ENCODE measurements around the gene SH3BP4. TPM values are rescaled to one million over a fixed set of nuclear protein-coding genes. Genes with fewer than 3 reads are reported as not detected.

Gene SH3BP4
- total and polyA plus RNA-seq, 4 donors = 4.1 to 18.4 (median 12.2) TPM

- no peak for TF ChIP-seq ZBTB33 (IDR thresholded peaks at IDR 0.05)
Measured at GRCh38 chr2:235041221-235041917, 89.6 kb downstream of the SH3BP4 start (continued).

GRCh38 chr2:235041918-235042575 lies 90.2 kb downstream of the SH3BP4 start:
- TF ChIP-seq FOXA2 (IDR thresholded peaks at IDR 0.05) = no peak
- no peak for TF ChIP-seq EGR1 (IDR thresholded peaks at IDR 0.05; ENCODE audit: low read depth in 2 of 2)
- no peak for TF ChIP-seq HNF4A (conservative IDR thresholded peaks at IDR 0.05)
- TF ChIP-seq HNF4G (IDR thresholded peaks at IDR 0.05) = no peak
- no peak for TF ChIP-seq SP1 (IDR thresholded peaks at IDR 0.05)
- no peak for TF ChIP-seq JUND (IDR thresholded peaks at IDR 0.05)
- TF ChIP-seq TAF1 (conservative IDR thresholded peaks at IDR 0.05) = no peak
- TF ChIP-seq RXRA (IDR thresholded peaks at IDR 0.05) = no peak
- TF ChIP-seq GABPA (IDR thresholded peaks at IDR 0.05 in 1 of 2, conservative IDR thresholded peaks at IDR 0.05 in 1 of 2) = no peak
- TF ChIP-seq RAD21 (IDR thresholded peaks at IDR 0.05) = no peak
- no peak for TF ChIP-seq MAX (IDR thresholded peaks at IDR 0.05)
- no peak for TF ChIP-seq REST (IDR thresholded peaks at IDR 0.05)
- no peak for TF ChIP-seq FOXA1 (IDR thresholded peaks at IDR 0.05)
- TF ChIP-seq YY1 (IDR thresholded peaks at IDR 0.05) = no peak
- TF ChIP-seq ZBTB33 (IDR thresholded peaks at IDR 0.05) = no peak
- no peak overlapping the region for H3K9ac ChIP-seq (ENCODE audit: low read depth in 1 of 2, low read length in 2 of 2)
- H3K27me3 ChIP-seq (ENCODE audit: control insufficient read depth in 4 of 4, insufficient read depth in 4 of 4, low read length in 3 of 4) = no peaks in the 10 kb centered on the region
- H3K27ac ChIP-seq (ENCODE audit: low read depth in 1 of 2, low read length in 2 of 2) = no peak overlapping the region
- H3K36me3 ChIP-seq (ENCODE audit: control insufficient read depth in 4 of 4, insufficient read depth in 3 of 4, low read depth in 1 of 4, low read length in 3 of 4) = peaks cover 11 to 28% (median 26%) of the 10 kb centered on the region in 4 donors
- no peaks in the 10 kb centered on the region for H3K9me3 ChIP-seq (ENCODE audit: control insufficient read depth in 4 of 4, low read length in 3 of 4)
- H3K4me1 ChIP-seq (ENCODE audit: control insufficient read depth in 4 of 4, insufficient read depth in 4 of 4, low read length in 3 of 4) = no peaks in the 10 kb centered on the region
- DNase-seq (ENCODE audit: low spot score) = no peak
- no peak overlapping the region for H3K4me3 ChIP-seq (ENCODE audit: low read depth in 1 of 3, low read length in 3 of 3)
- 96% methylated on average over 25 of the region's 25 CpGs for WGBS
